ENCODE results near the gene MYLIP.

GRCh38 chr6:16082361-16082760, 46.5 kb upstream of the MYLIP start:
- no peak for TF ChIP-seq CTCF (IDR thresholded peaks at IDR 0.05; ENCODE audit: low read length)
- TF ChIP-seq EZH2 (optimal IDR thresholded peaks at IDR 0.05; ENCODE audit: low read depth, low read length), result no peak
- TF ChIP-seq EZH2phosphoT487 (IDR thresholded peaks at IDR 0.05; ENCODE audit: low read length), result no peak

Data from MM.1S (cell line).